ENCODE data around the gene OR2A25.

Gene OR2A25

DNA sequence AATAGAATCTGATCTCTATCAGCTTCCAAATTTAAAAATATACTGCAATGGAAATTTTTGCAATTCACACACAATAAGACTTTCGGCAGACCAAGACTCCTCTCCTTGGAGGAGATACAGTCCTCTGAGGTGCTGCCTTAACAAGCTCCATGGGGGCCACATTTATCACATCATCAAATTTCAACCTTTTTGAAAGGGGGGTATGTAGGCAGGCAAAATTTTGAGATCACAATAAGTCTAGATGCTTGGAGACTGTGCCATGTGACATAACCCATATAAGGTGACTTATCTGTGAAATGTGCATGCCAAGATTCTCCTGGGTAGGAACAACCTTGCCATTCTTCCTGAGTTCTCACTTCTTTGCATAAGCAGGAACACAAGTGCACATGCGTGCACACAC is 16.4 kb downstream of the OR2A25 start, which contains the start of gene OR2A12:
Gene OR2A12, plus strand, starts transcription at position 301 of the 400 bp plus-strand sequence. CDS start 8,830 bp downstream, outside the sequence.
- DNase-seq, result no peak

DNA sequence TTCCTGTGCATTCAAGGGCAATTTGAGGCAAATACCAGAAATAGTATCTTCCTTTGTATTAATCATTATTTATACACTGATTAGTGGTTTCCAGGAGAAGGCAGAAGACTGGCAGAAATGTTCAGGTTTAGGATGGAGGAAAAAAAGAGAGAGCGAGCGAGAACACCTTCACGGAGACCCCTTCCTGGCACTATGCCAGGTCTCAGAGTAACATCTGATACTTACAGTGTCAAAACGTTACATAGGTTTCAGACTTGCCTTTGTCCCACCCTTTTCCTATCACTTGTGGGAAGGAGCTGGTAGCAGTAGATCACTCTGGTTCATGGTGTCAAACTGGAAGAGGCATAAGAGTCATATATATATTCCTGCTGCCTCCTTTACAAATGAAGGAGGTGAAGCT is 17.1 kb downstream of the OR2A25 start:
- DNase-seq, result no peak

- no peak for DNase-seq
Observed at GRCh38 chr7:144087230-144087629, 17.6 kb downstream of the OR2A25 start.

DNA sequence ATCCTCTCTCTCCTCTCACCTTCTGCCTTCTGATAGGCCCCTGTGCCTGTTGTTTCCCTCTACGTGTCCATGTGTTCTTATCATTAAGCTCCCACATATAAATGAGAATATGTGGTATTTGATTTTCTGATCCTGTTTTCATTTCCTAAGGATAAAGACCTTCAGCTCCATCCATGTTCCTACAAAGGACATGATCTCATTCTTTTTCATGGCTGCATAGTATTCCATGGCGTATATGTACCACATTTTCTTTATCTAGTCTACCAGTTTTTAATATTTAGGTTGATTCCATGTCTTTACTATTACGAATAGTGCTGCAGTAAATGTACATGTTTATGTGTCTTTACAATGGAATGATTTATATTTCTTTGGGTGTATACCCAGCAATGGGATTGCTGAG is 21.1 kb downstream of the OR2A25 start:
- DNase-seq, result no peak

DNA sequence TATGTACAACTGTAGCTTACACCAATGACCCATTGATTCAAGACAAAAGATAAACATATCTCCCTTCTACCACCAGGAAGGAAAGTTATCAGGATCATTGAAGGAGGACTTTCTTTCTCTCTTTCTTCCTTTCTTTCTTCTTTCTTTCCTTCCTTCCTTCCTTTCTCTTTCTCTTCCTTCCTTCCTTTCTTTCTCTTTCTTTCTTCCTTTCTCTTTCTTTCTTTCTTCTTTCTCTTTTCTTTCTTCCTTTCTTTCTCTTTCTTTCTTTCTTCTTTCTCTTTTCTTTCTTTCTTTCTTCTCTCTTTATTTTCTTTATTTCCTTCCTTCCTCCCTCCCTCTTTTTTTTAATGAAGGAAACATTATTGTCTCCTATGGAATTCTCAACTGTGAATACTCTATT is 29.2 kb downstream of the OR2A25 start:
- no peak for DNase-seq

GRCh38 chr7:144100607-144101006 is 31.0 kb downstream of the OR2A25 start:
- no peak for DNase-seq

DNA sequence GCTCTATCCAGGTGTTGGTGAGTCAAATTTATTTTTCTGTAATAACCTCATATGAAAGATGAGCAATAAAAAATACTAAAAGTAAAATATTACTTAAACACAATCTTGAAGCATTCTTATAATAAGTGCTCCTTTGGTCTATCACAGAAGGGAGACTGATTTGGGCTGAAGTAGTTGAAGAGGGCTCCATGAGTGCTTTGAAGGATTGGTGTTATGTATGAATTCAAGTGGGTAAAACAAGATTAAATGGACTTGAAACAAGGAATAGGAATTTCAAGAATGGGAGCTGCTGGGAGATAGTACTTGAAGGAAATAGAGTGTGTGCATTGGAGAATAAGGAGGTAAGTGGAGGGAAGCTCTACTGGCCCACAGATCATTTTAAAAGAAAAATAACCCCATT is 32.4 kb downstream of the OR2A25 start:
- no peak for DNase-seq

GRCh38 chr7:144105211-144105610 is 35.6 kb downstream of the OR2A25 start:
- no peak for DNase-seq

DNA sequence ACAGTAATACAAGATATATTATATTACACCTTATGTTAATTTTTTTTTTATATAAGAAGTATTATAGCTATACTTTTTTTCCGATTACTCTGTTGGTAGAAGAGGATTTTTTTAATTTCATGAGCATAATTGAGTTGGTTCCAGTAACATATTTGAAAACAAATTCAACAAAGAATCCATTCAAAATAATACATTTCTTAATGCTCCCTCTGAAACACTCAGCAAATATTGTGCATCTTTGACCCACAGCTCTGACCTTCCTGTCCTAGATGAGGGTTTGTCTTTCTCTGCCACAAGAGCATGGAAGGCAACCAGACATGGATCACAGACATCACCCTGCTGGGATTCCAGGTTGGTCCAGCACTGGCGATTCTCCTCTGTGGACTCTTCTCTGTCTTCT is 39.7 kb downstream of the OR2A25 start, which contains the start of gene OR2A2:
Gene OR2A2, plus strand, starts transcription at position 301 of the 400 bp plus-strand sequence. Its CDS starts 0 bp downstream, at position 301.
- no peak for DNase-seq

DNA sequence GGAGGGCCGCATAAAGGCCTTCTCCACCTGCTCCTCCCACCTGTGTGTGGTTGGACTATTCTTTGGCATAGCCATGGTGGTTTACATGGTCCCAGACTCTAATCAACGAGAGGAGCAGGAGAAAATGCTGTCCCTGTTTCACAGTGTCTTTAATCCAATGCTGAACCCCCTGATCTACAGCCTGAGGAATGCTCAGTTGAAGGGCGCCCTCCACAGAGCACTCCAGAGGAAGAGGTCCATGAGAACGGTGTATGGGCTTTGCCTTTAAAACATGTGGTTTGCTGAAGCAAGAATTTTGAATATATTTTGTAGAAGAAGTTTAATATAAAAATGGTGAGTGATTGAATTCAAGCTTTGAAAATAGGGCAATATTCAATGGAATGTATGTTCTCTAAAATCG is 40.7 kb downstream of the OR2A25 start:
- DNase-seq, result no peak

DNA sequence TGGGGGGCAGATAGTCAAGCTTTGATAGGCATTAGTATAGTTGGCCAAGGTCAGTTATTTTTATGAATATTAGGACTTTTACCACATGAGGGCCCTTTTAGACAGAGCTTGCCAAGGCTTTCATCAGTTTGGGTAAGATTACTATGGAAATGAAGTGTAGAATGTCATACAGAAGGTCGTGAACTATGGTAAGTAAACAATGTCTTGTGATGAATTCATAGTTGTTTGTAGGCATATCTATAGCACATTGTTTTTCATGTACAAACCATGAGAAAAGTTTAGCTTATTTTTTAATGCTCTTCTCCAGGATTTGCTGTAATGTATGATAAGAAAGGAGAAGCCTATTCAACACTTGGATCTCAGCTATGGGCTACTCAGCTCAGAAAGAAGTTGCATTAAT is 44.0 kb downstream of the OR2A25 start:
- DNase-seq, result no peak

GRCh38 chr7:144118341-144118740 is 48.7 kb downstream of the OR2A25 start:
- no peak for DNase-seq

DNA sequence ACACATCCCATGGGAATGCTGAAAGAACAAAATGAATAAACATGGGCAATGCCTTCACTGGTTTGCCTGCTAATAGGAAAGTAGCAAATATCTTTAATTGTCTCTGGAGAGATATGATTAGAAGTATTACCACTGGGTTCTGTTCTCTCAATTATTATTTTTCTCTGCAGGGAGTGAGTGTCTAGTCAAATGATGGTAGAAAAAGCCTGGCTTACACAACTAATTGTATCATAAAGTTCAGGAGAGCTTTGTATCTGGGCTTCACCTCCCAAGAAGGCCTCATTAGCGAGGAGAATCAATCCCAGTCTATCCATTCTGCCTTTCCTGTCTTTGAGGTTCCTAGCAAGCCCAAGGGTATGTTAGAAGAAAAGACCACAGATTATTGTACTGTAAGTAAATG is 53.3 kb downstream of the OR2A25 start, which contains the start of gene OR2A14:
Gene OR2A14, plus strand, starts transcription at position 301 of the 400 bp plus-strand sequence. CDS start 5,937 bp downstream, outside the sequence.
- no peak for DNase-seq
